Measurements from ENCODE around the gene CLASP1.
A peak's percentile ranks its signal among the peaks of the same experiment; 100 is the strongest.
"Not testable (repeated sequence)": the region's sequence is repeated elsewhere in the genome, so short reads cannot be mapped to it uniquely, and the experiment has no call there.

The CLASP1 gene

GRCh38 chr2:121388371-121388770 lies 260.9 kb downstream of the CLASP1 start:
- H3K27me3 Mint-ChIP-seq: no peaks in the 10 kb centered on the region
- H3K4me3 Mint-ChIP-seq: no peak overlapping the region
- no peaks in the 10 kb centered on the region for H3K9me3 Mint-ChIP-seq
- peaks cover 2% of the 10 kb centered on the region for H3K4me1 Mint-ChIP-seq
- H3K36me3 Mint-ChIP-seq (ENCODE audit: low read depth): peaks cover 31% of the 10 kb centered on the region
- ATAC-seq: no peak
- DNase-seq: no peak
- H3K27ac Mint-ChIP-seq: no peak overlapping the region

- DNase-seq (no peak), ATAC-seq (no peak)
- Mint-ChIP-seq H3K27me3 (no peaks in the 10 kb centered on the region), H3K4me3 (no peak overlapping the region), H3K4me1 (peaks cover 2% of the 10 kb centered on the region), H3K27ac (no peak overlapping the region), H3K36me3 (ENCODE audit: low read depth) (peaks cover 35% of the 10 kb centered on the region), H3K9me3 (no peaks in the 10 kb centered on the region)
Measured at GRCh38 chr2:121387591-121388325, 261.5 kb downstream of the CLASP1 start.

- no peak overlapping the region for H3K4me3 Mint-ChIP-seq
- no peaks in the 10 kb centered on the region for H3K27me3 Mint-ChIP-seq
- no peak overlapping the region for H3K27ac Mint-ChIP-seq
- peak; percentile 36 for ATAC-seq
- H3K36me3 Mint-ChIP-seq (ENCODE audit: low read depth): peaks cover 39% of the 10 kb centered on the region
- no peaks in the 10 kb centered on the region for H3K9me3 Mint-ChIP-seq
- no peak for DNase-seq
- H3K4me1 Mint-ChIP-seq: peaks cover 2% of the 10 kb centered on the region
Measured at GRCh38 chr2:121386707-121387106, 262.6 kb downstream of the CLASP1 start.

GRCh38 chr2:121386102-121386501 lies 263.2 kb downstream of the CLASP1 start:
- H3K9me3 Mint-ChIP-seq: no peaks in the 10 kb centered on the region
- no peak overlapping the region for H3K27ac Mint-ChIP-seq
- no peaks in the 10 kb centered on the region for H3K27me3 Mint-ChIP-seq
- H3K4me3 Mint-ChIP-seq: no peak overlapping the region
- ATAC-seq (no peak), DNase-seq (no peak)
- H3K36me3 Mint-ChIP-seq (ENCODE audit: low read depth): peaks cover 40% of the 10 kb centered on the region
- H3K4me1 Mint-ChIP-seq: peaks cover 2% of the 10 kb centered on the region

- Mint-ChIP-seq H3K9me3 (no peaks in the 10 kb centered on the region), H3K4me3 (no peak overlapping the region), H3K36me3 (ENCODE audit: low read depth) (peaks cover 50% of the 10 kb centered on the region), H3K27me3 (no peaks in the 10 kb centered on the region), H3K27ac (no peak overlapping the region), H3K4me1 (peaks cover 2% of the 10 kb centered on the region)
- DNase-seq (no peak), ATAC-seq (no peak)
Measured at GRCh38 chr2:121382744-121383143, 266.5 kb downstream of the CLASP1 start.

- ATAC-seq (no peak), DNase-seq (no peak)
- Mint-ChIP-seq H3K27me3 (no peaks in the 10 kb centered on the region), H3K36me3 (ENCODE audit: low read depth) (peaks cover 56% of the 10 kb centered on the region), H3K9me3 (no peaks in the 10 kb centered on the region), H3K27ac (no peak overlapping the region), H3K4me3 (no peak overlapping the region), H3K4me1 (no peaks in the 10 kb centered on the region)
Measured at GRCh38 chr2:121377646-121378045, 271.6 kb downstream of the CLASP1 start.

- DNase-seq: no peak
- ATAC-seq: no peak
- Mint-ChIP-seq H3K4me1 (no peaks in the 10 kb centered on the region), H3K36me3 (ENCODE audit: low read depth) (peaks cover 53% of the 10 kb centered on the region), H3K27me3 (no peaks in the 10 kb centered on the region), H3K9me3 (no peaks in the 10 kb centered on the region), H3K27ac (no peak overlapping the region), H3K4me3 (no peak overlapping the region)
Measured at GRCh38 chr2:121376535-121377250, 272.6 kb downstream of the CLASP1 start.

- DNase-seq: no peak
- Mint-ChIP-seq H3K36me3 (ENCODE audit: low read depth) (peaks cover 48% of the 10 kb centered on the region), H3K4me3 (no peak overlapping the region), H3K4me1 (no peaks in the 10 kb centered on the region), H3K27me3 (no peaks in the 10 kb centered on the region), H3K27ac (no peak overlapping the region), H3K9me3 (no peaks in the 10 kb centered on the region)
- ATAC-seq: no peak
Measured at GRCh38 chr2:121375621-121376159, 273.6 kb downstream of the CLASP1 start.

GRCh38 chr2:121374412-121375075 lies 274.7 kb downstream of the CLASP1 start:
- H3K27ac Mint-ChIP-seq, H3K27me3 Mint-ChIP-seq, ATAC-seq, H3K4me1 Mint-ChIP-seq, DNase-seq, H3K9me3 Mint-ChIP-seq, H3K4me3 Mint-ChIP-seq: not testable (repeated sequence)
- peaks cover 51% of the 10 kb centered on the region for H3K36me3 Mint-ChIP-seq (ENCODE audit: low read depth)

GRCh38 chr2:121372721-121373353 lies 276.4 kb downstream of the CLASP1 start:
- H3K4me3 Mint-ChIP-seq: no peak overlapping the region
- H3K27me3 Mint-ChIP-seq: no peaks in the 10 kb centered on the region
- H3K36me3 Mint-ChIP-seq (ENCODE audit: low read depth): peaks cover 45% of the 10 kb centered on the region
- no peak overlapping the region for H3K27ac Mint-ChIP-seq
- no peaks in the 10 kb centered on the region for H3K9me3 Mint-ChIP-seq
- no peak for ATAC-seq
- DNase-seq: no peak
- H3K4me1 Mint-ChIP-seq: no peaks in the 10 kb centered on the region

GRCh38 chr2:121372082-121372481 lies 277.2 kb downstream of the CLASP1 start:
- Mint-ChIP-seq H3K36me3 (ENCODE audit: low read depth) (peaks cover 41% of the 10 kb centered on the region), H3K27me3 (no peaks in the 10 kb centered on the region), H3K9me3 (no peaks in the 10 kb centered on the region), H3K27ac (no peak overlapping the region), H3K4me1 (no peaks in the 10 kb centered on the region), H3K4me3 (no peak overlapping the region)
- no peak for DNase-seq
- no peak for ATAC-seq

GRCh38 chr2:121368836-121369235 lies 280.4 kb downstream of the CLASP1 start:
- Mint-ChIP-seq H3K27ac (no peak overlapping the region), H3K4me3 (no peak overlapping the region), H3K27me3 (no peaks in the 10 kb centered on the region), H3K36me3 (ENCODE audit: low read depth) (peaks cover 28% of the 10 kb centered on the region), H3K4me1 (no peaks in the 10 kb centered on the region), H3K9me3 (no peaks in the 10 kb centered on the region)
- ATAC-seq (no peak), DNase-seq (no peak)

- Mint-ChIP-seq H3K4me3 (no peak overlapping the region), H3K36me3 (ENCODE audit: low read depth) (peaks cover 25% of the 10 kb centered on the region), H3K4me1 (no peaks in the 10 kb centered on the region), H3K27me3 (no peaks in the 10 kb centered on the region), H3K27ac (no peak overlapping the region), H3K9me3 (no peaks in the 10 kb centered on the region)
- ATAC-seq (no peak), DNase-seq (no peak)
Measured at GRCh38 chr2:121368155-121368554, 281.1 kb downstream of the CLASP1 start.

- Mint-ChIP-seq H3K36me3 (ENCODE audit: low read depth) (peaks cover 23% of the 10 kb centered on the region), H3K27me3 (no peaks in the 10 kb centered on the region), H3K27ac (no peak overlapping the region), H3K9me3 (no peaks in the 10 kb centered on the region), H3K4me3 (no peak overlapping the region), H3K4me1 (no peaks in the 10 kb centered on the region)
- ATAC-seq (no peak), DNase-seq (no peak)
Measured at GRCh38 chr2:121367246-121367900, 281.9 kb downstream of the CLASP1 start.
